ENCODE data around the gene TTC16.
"Not testable (repeated sequence)": the region's sequence is repeated elsewhere in the genome, so short reads cannot be mapped to it uniquely, and the experiment has no call there.

TTC16 gene

DNA sequence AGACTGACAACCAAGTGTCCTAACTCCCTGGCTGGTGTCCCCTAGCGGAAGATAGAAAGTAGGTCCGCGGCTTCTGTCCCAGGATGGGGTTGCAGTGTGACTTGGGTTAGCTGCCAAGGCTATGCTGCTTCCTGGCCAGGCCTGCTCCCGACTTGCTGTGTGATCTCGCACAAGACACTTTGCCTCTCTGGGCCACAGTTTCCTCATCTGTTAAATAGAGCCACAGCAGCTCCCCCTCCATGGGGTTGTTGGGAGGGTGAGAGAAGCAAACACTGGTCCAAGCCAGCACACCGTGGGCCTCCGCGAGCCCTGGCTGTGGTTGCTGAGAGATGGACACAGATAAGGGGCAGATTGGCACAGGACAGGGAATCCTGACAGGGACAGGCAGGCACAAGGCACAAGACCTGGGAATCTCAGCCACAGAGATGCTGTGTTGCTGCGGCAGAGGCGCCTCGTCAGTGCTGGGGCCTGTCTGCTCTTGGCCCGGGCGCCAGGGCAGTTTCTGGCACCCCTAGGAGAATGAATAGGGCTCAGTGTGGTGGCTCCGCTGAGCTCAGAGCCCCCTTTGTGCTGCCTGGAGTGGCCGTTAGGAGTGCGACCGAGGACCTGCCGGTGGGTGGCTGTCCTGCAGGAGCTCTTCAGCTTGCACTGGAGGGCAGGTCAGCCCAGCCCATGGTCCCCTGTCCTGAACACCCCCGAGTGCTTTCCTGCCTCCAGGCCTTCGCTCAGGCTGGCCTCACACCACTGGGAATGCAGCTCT is 64.4 kb downstream of the TTC16 start:
- H3K27ac ChIP-seq = no peak overlapping the region
- no peak for DNase-seq (ENCODE audit: low read depth, low spot score)

DNA sequence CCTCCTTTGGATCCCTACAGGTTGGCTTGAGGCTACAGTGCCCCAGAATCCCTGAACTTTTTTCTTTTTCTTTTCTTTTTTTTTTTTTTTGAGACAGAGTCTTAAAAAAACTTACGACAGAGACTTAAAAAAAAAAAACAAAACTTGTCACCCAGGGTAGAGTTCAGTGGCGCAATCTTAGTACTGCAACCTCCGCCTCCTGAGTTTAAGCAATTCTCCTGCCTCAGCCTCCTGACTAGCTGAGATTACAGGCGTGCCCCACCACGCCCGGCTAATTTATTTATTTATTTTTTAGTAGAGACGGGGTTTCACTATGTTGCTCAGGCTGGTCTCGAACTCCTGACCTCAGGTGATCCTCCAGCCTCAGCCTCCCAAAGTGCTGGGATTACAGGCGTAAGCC is 65.0 kb downstream of the TTC16 start:
- DNase-seq (ENCODE audit: low read depth, low spot score); H3K27ac ChIP-seq: not testable (repeated sequence)
